Loucy (cell line): ENCODE results near the gene TNNC1.

Experiments used
- EZH2phosphoT487 ChIP-seq: fragments of 200-600 bp; IDR thresholded peaks from 2 replicates; pipeline ENCODE4 v1.6.1; 2018; ENCODE audit warnings: antibody characterized with exemption, mild to moderate bottlenecking, moderate library complexity, borderline replicate concordance
- TF ChIP-seq, protein P1 (sequence below): fragments of 200-600 bp; sonication (generic); conservative IDR thresholded peaks from 2 replicates; pipeline ENCODE4 v1.5.1; 2014; ENCODE audit warnings: mild to moderate bottlenecking, antibody characterized with exemption, low read length

GRCh38 chr3:52494445-52494844 lies 40.6 kb upstream of the TNNC1 start:
- TF ChIP-seq, protein P1, sequence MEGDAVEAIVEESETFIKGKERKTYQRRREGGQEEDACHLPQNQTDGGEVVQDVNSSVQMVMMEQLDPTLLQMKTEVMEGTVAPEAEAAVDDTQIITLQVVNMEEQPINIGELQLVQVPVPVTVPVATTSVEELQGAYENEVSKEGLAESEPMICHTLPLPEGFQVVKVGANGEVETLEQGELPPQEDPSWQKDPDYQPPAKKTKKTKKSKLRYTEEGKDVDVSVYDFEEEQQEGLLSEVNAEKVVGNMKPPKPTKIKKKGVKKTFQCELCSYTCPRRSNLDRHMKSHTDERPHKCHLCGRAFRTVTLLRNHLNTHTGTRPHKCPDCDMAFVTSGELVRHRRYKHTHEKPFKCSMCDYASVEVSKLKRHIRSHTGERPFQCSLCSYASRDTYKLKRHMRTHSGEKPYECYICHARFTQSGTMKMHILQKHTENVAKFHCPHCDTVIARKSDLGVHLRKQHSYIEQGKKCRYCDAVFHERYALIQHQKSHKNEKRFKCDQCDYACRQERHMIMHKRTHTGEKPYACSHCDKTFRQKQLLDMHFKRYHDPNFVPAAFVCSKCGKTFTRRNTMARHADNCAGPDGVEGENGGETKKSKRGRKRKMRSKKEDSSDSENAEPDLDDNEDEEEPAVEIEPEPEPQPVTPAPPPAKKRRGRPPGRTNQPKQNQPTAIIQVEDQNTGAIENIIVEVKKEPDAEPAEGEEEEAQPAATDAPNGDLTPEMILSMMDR = no peak
- no peak for TF ChIP-seq EZH2phosphoT487
